Measurements from ENCODE around the gene DOLPP1. TPM values are rescaled to one million over a fixed set of nuclear protein-coding genes. Genes with fewer than 3 reads are reported as not detected.

DOLPP1 gene
- total and polyA plus RNA-seq, 8 donors: 4.2 to 10.5 (median 6.7) TPM

DNA sequence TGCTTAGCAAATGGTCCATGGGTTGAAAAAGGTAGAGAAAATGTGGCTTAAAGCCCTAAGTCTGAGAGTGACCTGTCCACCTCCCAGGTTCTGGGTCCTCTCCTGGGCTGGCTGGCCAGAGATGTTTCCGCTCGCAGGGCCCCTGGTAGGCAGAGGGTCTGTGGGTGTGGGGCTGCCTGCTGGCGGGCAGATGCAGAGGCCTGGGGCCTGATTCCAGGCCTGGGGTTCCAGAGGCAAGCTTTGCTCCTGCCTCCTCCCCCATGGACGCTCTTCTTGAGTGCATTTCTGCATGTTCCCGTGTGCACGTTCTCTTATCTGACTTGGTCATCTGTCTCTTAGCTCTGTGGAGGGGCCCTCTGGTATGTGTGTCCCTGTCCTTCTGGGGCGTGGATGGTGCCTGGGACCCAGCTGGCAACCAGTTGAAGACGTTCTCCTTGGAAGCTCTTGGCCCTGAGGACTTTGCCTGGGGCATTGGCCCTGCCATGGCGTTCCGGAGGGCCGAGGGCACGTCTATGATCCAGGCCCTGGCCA lies 40.7 kb upstream of the DOLPP1 start:
- intact Hi-C loops (cut with DNase I): no loop called here
- DNase-seq (peak in 1 of 6 donors; percentile 50), ATAC-seq (no peak), FAIRE-seq (no peak)
- WGBS, 2 donors: 91 to 92% methylated on average over 12 of the region's 12 CpGs
- Histone ChIP-seq H3K9me3 (no peaks in the 10 kb centered on the region), H3K4me3 (no peak overlapping the region), H3K36me3 (peaks cover 0 to 5% (median 0%) of the 10 kb centered on the region in 3 donors), H3K4me1 (peaks cover 0 to 6% (median 0%) of the 10 kb centered on the region in 3 donors), H3K27ac (no peak overlapping the region), H3K27me3 (no peaks in the 10 kb centered on the region)
- TF ChIP-seq, protein P1, sequence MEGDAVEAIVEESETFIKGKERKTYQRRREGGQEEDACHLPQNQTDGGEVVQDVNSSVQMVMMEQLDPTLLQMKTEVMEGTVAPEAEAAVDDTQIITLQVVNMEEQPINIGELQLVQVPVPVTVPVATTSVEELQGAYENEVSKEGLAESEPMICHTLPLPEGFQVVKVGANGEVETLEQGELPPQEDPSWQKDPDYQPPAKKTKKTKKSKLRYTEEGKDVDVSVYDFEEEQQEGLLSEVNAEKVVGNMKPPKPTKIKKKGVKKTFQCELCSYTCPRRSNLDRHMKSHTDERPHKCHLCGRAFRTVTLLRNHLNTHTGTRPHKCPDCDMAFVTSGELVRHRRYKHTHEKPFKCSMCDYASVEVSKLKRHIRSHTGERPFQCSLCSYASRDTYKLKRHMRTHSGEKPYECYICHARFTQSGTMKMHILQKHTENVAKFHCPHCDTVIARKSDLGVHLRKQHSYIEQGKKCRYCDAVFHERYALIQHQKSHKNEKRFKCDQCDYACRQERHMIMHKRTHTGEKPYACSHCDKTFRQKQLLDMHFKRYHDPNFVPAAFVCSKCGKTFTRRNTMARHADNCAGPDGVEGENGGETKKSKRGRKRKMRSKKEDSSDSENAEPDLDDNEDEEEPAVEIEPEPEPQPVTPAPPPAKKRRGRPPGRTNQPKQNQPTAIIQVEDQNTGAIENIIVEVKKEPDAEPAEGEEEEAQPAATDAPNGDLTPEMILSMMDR (IDR thresholded peaks at IDR 0.05): no peak

DNA sequence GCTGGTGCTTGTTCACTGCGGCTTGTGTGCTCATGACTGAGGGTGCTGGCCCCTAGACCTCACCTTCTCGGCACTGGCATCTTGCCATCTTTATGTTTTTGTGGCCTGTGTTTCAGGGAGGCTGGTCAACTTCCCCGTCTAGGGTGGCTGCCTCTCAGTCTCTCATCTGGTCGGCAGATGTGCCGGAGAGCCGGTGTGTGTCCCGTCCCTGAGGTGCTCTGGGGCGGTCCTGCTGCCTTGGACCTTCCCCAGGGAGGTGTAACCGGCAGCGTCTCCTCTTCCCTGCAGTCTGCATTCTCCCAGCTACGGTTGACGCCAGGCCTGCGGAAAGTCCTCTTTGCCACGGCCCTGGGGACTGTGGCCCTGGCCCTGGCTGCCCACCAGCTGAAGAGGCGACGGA lies 38.9 kb upstream of the DOLPP1 start:
- WGBS, 2 donors: 90 to 97% methylated on average over 16 of the region's 16 CpGs
- H3K4me1 ChIP-seq: peaks cover 0 to 6% (median 0%) of the 10 kb centered on the region in 3 donors
- peaks cover 0 to 5% (median 0%) of the 10 kb centered on the region in 3 donors for H3K36me3 ChIP-seq
- no peak for FAIRE-seq
- H3K4me3 ChIP-seq: no peak overlapping the region
- H3K9me3 ChIP-seq: no peaks in the 10 kb centered on the region
- DNase-seq: peak in 1 of 6 donors; percentile 70
- no peak for ATAC-seq
- no peaks in the 10 kb centered on the region for H3K27me3 ChIP-seq
- intact Hi-C loops (cut with DNase I): no loop called here
- no peak overlapping the region for H3K27ac ChIP-seq
- TF ChIP-seq, protein P1 (IDR thresholded peaks at IDR 0.05): no peak

DNA sequence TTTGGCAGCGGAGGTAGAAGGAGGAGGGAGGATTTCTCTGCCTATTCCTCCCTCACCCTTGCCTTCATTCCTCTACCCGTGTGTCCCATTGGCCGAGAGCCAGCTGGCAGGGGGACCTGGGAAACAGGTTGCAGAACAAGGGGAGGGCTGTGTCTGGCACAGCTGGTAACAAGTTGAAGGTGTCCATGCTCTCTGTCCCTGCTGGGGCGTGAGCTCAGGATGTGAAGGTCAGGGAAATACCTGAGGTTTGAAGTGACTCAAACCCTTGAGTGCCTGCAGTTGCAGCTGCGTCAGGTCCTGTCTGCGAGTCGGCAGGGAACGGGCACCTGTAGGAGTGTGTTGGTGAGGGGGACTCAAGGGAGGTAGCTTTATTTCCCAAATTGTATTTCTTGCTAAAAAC lies 28.3 kb upstream of the DOLPP1 start:
- Histone ChIP-seq H3K4me3 (no peak overlapping the region), H3K27me3 (no peaks in the 10 kb centered on the region), H3K9me3 (no peaks in the 10 kb centered on the region), H3K4me1 (peaks cover 7% of the 10 kb centered on the region in 3 donors), H3K36me3 (peaks cover 0 to 21% (median 0%) of the 10 kb centered on the region in 3 donors), H3K27ac (peak overlapping the region; percentile 55 to 66 (median 62))
- FAIRE-seq: no peak
- intact Hi-C loops (cut with DNase I): no loop called here
- DNase-seq: peak; percentile 93 to 99 (median 97)
- 13 to 22% methylated on average over 8 of the region's 8 CpGs for WGBS, 2 donors
- peak; percentile 93 to 97 (median 97) for ATAC-seq
- TF ChIP-seq, protein P1 (IDR thresholded peaks at IDR 0.05): no peak

DNA sequence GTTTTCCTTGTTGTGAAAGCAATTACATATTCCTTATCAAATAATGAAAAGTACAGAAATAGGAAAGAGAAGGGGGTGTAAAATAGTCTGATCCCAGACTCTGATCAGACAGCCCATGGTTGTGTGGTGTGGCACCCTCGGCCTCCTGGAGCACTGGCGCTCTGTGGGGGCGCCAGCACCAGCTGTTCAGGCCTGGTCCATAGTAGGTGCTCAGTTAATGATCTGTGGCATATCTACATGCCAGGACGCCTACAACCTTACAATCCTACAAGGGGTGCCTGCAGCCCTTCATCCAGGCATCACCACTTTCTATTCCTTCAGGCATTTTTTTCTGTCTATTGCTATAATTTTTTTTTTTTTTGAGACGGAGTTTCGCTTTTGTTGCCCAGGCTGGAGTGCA lies 27.9 kb upstream of the DOLPP1 start:
- H3K27me3 ChIP-seq: no peaks in the 10 kb centered on the region
- H3K27ac ChIP-seq: peak overlapping the region; percentile 55 to 66 (median 62)
- ATAC-seq (peak; percentile 8 to 31 (median 12)), DNase-seq (no peak), FAIRE-seq (no peak)
- H3K36me3 ChIP-seq: peaks cover 0 to 21% (median 0%) of the 10 kb centered on the region in 3 donors
- no peaks in the 10 kb centered on the region for H3K9me3 ChIP-seq
- 77 to 85% methylated on average over 6 of the region's 6 CpGs for WGBS, 2 donors
- no peak overlapping the region for H3K4me3 ChIP-seq
- intact Hi-C loops (cut with DNase I): no loop called here
- H3K4me1 ChIP-seq: peaks cover 7% of the 10 kb centered on the region in 3 donors
- TF ChIP-seq, protein P1 (IDR thresholded peaks at IDR 0.05): no peak

DNA sequence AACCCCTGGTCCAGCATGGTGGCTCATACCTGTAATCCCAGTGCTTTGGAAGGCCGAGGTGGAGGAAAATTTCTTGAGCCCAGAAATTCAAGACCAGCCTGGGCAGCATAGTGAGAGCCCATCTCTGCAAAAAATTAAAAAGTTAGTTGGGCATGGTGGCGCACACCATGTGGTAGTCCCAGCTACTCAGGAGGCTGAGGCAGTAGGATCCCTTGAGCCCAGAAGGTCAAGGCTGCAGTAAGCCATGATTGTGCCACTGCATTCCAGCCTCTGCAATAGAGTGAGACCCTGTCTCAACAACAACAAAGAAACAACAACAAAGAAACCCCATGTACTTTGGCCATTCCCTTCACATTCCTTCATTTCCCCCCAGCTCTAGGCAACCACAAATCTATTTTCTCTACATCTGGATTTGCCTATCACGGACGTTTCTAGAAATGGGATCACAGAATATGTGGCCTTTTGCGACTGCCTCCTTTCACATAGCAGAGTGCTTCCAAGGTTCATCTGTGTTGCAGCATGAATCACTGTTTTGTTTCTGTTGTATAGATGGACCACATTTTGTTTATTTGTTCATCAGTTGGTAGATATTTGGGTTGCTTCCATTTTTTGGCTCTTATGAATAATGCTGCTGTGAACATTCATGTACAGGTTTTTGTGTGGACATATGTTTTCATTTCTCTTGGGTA lies 26.6 kb upstream of the DOLPP1 start:
- ATAC-seq: no peak
- no peak for DNase-seq
- Histone ChIP-seq H3K4me3 (no peak overlapping the region), H3K9me3 (no peaks in the 10 kb centered on the region), H3K27me3 (no peaks in the 10 kb centered on the region), H3K36me3 (peaks cover 0 to 11% (median 0%) of the 10 kb centered on the region in 3 donors), H3K27ac (no peak overlapping the region), H3K4me1 (peaks cover 7% of the 10 kb centered on the region in 3 donors)
- intact Hi-C loops (cut with DNase I): no loop called here
- WGBS, 2 donors: 80 to 84% methylated on average over 5 of the region's 5 CpGs
- FAIRE-seq: no peak
- TF ChIP-seq, protein P1 (IDR thresholded peaks at IDR 0.05): no peak

Data from pancreas (tissue), 10 donors.